ENCODE measurements around the gene LIMCH1. TPM values are rescaled to one million over a fixed set of nuclear protein-coding genes. Genes with fewer than 3 reads are reported as not detected.

Gene LIMCH1
- total and polyA plus RNA-seq, 2 experiments from 2014 or later, result 10.6 to 13.3 TPM

GRCh38 chr4:41579043-41579442, 41.1 kb downstream of the LIMCH1 start:
- no peaks in the 10 kb centered on the region for H3K9me3 ChIP-seq (ENCODE audit: low read depth)
- H3K27me3 ChIP-seq, result no peaks in the 10 kb centered on the region
- no peak overlapping the region for H3K4me2 ChIP-seq
- no peak overlapping the region for H2AFZ ChIP-seq
- H3K4me1 ChIP-seq (ENCODE audit: insufficient read depth), result no peaks in the 10 kb centered on the region
- TF ChIP-seq EZH2 (IDR thresholded peaks at IDR 0.05; ENCODE audit: borderline replicate concordance) (no peak), EZH2phosphoT487 (IDR thresholded peaks at IDR 0.05; ENCODE audit: low read depth, severe bottlenecking, unreplicated experiment) (no peak), CTCF (IDR thresholded peaks at IDR 0.05; ENCODE audit: poor library complexity) (no peak)
- DNase-seq (ENCODE audit: low spot score), result no peak
- no peaks in the 10 kb centered on the region for H3K9me2 ChIP-seq (replicated peaks; ENCODE audit: insufficient read depth)
- no peak overlapping the region for H3K4me3 ChIP-seq
- no peaks in the 10 kb centered on the region for H3K36me3 ChIP-seq (replicated peaks; ENCODE audit: insufficient read depth, low read depth)
- no peak overlapping the region for H3K27ac ChIP-seq
- H3K79me2 ChIP-seq, result no peaks in the 10 kb centered on the region
- WGBS (ENCODE audit: low lambda C conversion rate, missing lambda C conversion rate), result 82% methylated on average over 3 of the region's 3 CpGs
- no peaks in the 10 kb centered on the region for H4K20me1 ChIP-seq (ENCODE audit: insufficient read depth, poor library complexity, severe bottlenecking)

GRCh38 chr4:41579526-41579925, 41.6 kb downstream of the LIMCH1 start:
- no peaks in the 10 kb centered on the region for H3K27me3 ChIP-seq
- TF ChIP-seq EZH2 (IDR thresholded peaks at IDR 0.05; ENCODE audit: borderline replicate concordance) (no peak), CTCF (IDR thresholded peaks at IDR 0.05; ENCODE audit: poor library complexity) (no peak), EZH2phosphoT487 (IDR thresholded peaks at IDR 0.05; ENCODE audit: low read depth, severe bottlenecking, unreplicated experiment) (no peak)
- no peak overlapping the region for H3K4me2 ChIP-seq
- H2AFZ ChIP-seq, result no peak overlapping the region
- no peaks in the 10 kb centered on the region for H3K9me3 ChIP-seq (ENCODE audit: low read depth)
- H3K27ac ChIP-seq, result no peak overlapping the region
- no peaks in the 10 kb centered on the region for H3K9me2 ChIP-seq (replicated peaks; ENCODE audit: insufficient read depth)
- no peaks in the 10 kb centered on the region for H4K20me1 ChIP-seq (ENCODE audit: insufficient read depth, poor library complexity, severe bottlenecking)
- no peak overlapping the region for H3K4me3 ChIP-seq
- H3K79me2 ChIP-seq, result no peaks in the 10 kb centered on the region
- no peak for DNase-seq (ENCODE audit: low spot score)
- H3K36me3 ChIP-seq (replicated peaks; ENCODE audit: insufficient read depth, low read depth), result no peaks in the 10 kb centered on the region
- WGBS (ENCODE audit: low lambda C conversion rate, missing lambda C conversion rate), result 68% methylated on average over 5 of the region's 5 CpGs
- H3K4me1 ChIP-seq (ENCODE audit: insufficient read depth), result no peaks in the 10 kb centered on the region

GRCh38 chr4:41580007-41580406, 42.0 kb downstream of the LIMCH1 start:
- TF ChIP-seq EZH2 (IDR thresholded peaks at IDR 0.05; ENCODE audit: borderline replicate concordance) (no peak), CTCF (IDR thresholded peaks at IDR 0.05; ENCODE audit: poor library complexity) (no peak), EZH2phosphoT487 (IDR thresholded peaks at IDR 0.05; ENCODE audit: low read depth, severe bottlenecking, unreplicated experiment) (no peak)
- Histone ChIP-seq H3K27ac (no peak overlapping the region), H3K4me2 (no peak overlapping the region), H3K36me3 (replicated peaks; ENCODE audit: insufficient read depth, low read depth) (no peaks in the 10 kb centered on the region), H3K79me2 (no peaks in the 10 kb centered on the region), H4K20me1 (ENCODE audit: insufficient read depth, poor library complexity, severe bottlenecking) (no peaks in the 10 kb centered on the region), H3K9me3 (ENCODE audit: low read depth) (no peaks in the 10 kb centered on the region), H3K4me3 (no peak overlapping the region), H2AFZ (no peak overlapping the region), H3K9me2 (replicated peaks; ENCODE audit: insufficient read depth) (no peaks in the 10 kb centered on the region), H3K27me3 (no peaks in the 10 kb centered on the region), H3K4me1 (ENCODE audit: insufficient read depth) (no peaks in the 10 kb centered on the region)
- 88% methylated on average over 4 of the region's 4 CpGs for WGBS (ENCODE audit: low lambda C conversion rate, missing lambda C conversion rate)
- no peak for DNase-seq (ENCODE audit: low spot score)

Measured in hepatocyte (in vitro differentiated cells).